Measurements from ENCODE around the gene LY6G6D.

DNA sequence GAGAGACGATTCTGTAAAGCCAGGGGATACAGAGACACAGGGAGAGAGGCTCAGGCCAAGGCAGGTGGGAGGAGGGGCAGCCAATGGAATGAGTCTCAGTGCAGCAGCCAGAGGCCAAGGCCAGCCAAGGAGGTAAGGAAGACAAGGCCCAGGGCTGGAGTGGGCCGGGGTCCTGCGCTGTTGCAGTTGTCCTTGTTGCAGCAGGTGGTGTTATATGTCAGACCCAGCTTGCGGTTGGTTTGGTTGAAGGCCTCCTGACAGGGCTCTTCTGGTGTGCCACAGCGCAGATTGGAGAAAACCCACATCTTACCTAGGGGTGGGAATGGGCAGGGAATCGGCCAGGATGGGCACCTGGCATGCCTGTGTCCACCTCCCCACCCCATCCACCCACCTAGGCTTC lies 3.9 kb downstream of the LY6G6D start:
- no peak for TF ChIP-seq POLR2A (IDR thresholded peaks at IDR 0.05)
- TF ChIP-seq, protein P1, sequence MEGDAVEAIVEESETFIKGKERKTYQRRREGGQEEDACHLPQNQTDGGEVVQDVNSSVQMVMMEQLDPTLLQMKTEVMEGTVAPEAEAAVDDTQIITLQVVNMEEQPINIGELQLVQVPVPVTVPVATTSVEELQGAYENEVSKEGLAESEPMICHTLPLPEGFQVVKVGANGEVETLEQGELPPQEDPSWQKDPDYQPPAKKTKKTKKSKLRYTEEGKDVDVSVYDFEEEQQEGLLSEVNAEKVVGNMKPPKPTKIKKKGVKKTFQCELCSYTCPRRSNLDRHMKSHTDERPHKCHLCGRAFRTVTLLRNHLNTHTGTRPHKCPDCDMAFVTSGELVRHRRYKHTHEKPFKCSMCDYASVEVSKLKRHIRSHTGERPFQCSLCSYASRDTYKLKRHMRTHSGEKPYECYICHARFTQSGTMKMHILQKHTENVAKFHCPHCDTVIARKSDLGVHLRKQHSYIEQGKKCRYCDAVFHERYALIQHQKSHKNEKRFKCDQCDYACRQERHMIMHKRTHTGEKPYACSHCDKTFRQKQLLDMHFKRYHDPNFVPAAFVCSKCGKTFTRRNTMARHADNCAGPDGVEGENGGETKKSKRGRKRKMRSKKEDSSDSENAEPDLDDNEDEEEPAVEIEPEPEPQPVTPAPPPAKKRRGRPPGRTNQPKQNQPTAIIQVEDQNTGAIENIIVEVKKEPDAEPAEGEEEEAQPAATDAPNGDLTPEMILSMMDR (IDR thresholded peaks at IDR 0.05 in 4 of 5, conservative IDR thresholded peaks at IDR 0.05 in 1 of 5), result no peak

Measured in gastrocnemius medialis (tissue), 4 donors.